Right atrium auricular region (tissue), 2 donors: ENCODE results near the gene HECTD1. TPM values are rescaled to one million over a fixed set of nuclear protein-coding genes. Genes with fewer than 3 reads are reported as not detected.

ENCODE experiments used
- DNase-seq: peaks from one replicate; pipeline ENCODE4 v3.0.0-alpha.2; 2019; ENCODE audit warnings: low spot score
- H3K27ac ChIP-seq, 2 donors: fragments of 200-600 bp; sonication (generic); 1 replicate in 1 of 2; 2 replicates in 1 of 2; pipeline ENCODE4 v1.5.1; 2016 to 2019
- H3K27me3 ChIP-seq, 2 donors: fragments of 200-600 bp; sonication (generic); one replicate each; pipeline versions ENCODE4 v1.5.1 to v1.6.0; 2017 to 2019
- H3K36me3 ChIP-seq: fragments of 200-600 bp; sonication (generic); one replicate; pipeline ENCODE4 v1.5.1; 2016
- H3K4me1 ChIP-seq, 2 donors: fragments of 200-600 bp; sonication (generic); one replicate each; pipeline versions ENCODE4 v1.5.1 to v1.6.0; 2017 to 2019
- H3K4me3 ChIP-seq, 2 donors: fragments of 200-600 bp; sonication (generic); 1 replicate in 1 of 2; 2 replicates in 1 of 2; pipeline ENCODE4 v1.5.1; 2017 to 2019; ENCODE audit warnings: mild to moderate bottlenecking in 1 of 2, moderate library complexity in 1 of 2
- H3K9me3 ChIP-seq, 2 donors: fragments of 200-600 bp; sonication (generic); one replicate each; pipeline ENCODE4 v1.5.1; 2019
- total RNA-seq, 2 donors: library from RNA; depleted of rRNA; stranded (reverse); fragments of >200 nt; gene quantifications; one replicate each; pipeline ENCODE4 v1.1.0, GENCODE V29; 2016
- TF ChIP-seq, protein P1 (sequence below), 2 donors: fragments of 200-600 bp; sonication (generic); IDR thresholded peaks; one replicate each; pipeline ENCODE4 v1.5.1; 2019; ENCODE audit warnings: antibody characterized with exemption in 2 of 2

The HECTD1 gene
- total RNA-seq, 2 donors from 2014 or later: 130 to 145 TPM

DNA sequence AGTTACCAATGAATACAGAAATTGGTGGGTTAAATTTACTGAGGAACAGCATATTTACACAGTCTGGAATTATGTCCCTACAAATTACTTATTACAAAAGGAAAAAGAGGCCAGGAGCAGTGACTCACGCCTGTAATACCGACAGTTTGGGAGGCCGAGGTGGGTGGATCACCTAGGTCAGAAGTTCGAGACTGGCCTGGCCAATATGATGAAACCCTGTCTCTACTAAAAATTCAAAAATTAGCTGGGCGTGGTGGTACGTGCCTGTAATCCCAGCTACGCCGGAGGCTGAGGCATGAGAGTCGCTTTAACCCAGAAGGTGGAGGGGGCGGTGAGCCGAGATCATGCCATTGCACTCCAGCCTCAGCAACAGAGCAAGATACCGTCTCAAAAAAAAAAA is 52.6 kb downstream of the HECTD1 start:
- Histone ChIP-seq H3K36me3 (peaks cover 61% of the 10 kb centered on the region), H3K4me1 (no peaks in the 10 kb centered on the region), H3K27me3 (no peaks in the 10 kb centered on the region), H3K4me3 (no peak overlapping the region), H3K27ac (no peak overlapping the region), H3K9me3 (no peaks in the 10 kb centered on the region)
- no peak for DNase-seq
- TF ChIP-seq, protein P1, sequence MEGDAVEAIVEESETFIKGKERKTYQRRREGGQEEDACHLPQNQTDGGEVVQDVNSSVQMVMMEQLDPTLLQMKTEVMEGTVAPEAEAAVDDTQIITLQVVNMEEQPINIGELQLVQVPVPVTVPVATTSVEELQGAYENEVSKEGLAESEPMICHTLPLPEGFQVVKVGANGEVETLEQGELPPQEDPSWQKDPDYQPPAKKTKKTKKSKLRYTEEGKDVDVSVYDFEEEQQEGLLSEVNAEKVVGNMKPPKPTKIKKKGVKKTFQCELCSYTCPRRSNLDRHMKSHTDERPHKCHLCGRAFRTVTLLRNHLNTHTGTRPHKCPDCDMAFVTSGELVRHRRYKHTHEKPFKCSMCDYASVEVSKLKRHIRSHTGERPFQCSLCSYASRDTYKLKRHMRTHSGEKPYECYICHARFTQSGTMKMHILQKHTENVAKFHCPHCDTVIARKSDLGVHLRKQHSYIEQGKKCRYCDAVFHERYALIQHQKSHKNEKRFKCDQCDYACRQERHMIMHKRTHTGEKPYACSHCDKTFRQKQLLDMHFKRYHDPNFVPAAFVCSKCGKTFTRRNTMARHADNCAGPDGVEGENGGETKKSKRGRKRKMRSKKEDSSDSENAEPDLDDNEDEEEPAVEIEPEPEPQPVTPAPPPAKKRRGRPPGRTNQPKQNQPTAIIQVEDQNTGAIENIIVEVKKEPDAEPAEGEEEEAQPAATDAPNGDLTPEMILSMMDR (IDR thresholded peaks at IDR 0.05): no peak

DNA sequence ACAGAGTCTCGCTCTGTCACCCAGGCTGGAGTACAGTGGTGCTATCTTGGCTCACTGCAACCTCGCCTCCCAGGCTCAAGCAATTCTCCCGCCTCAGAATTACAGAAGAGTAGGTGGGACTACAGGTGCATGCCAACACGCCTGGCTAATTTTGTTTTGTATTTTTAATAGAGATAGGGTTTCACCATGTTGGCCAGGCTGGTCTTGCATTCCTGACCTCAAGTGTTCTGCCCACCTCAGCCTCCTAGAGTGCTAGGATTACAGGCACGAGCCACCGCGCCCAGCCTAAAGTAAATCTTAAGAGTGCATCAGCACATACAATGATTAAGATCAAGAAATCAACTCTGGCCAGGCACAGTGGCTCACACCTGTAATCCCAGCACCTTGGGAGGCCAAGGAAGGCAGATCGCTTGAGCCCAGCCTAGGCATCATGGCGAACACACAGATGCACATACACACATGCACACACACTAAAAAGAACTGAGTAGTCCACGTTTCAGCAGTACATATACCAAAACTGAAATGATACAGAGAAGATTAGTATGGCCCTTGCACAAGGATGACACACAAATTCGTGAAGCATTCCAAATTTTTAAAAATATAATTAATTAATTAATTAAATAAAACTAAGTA is 65.0 kb downstream of the HECTD1 start:
- no peaks in the 10 kb centered on the region for H3K9me3 ChIP-seq
- H3K4me1 ChIP-seq: no peaks in the 10 kb centered on the region
- H3K27me3 ChIP-seq: no peaks in the 10 kb centered on the region
- peaks cover 83% of the 10 kb centered on the region for H3K36me3 ChIP-seq
- DNase-seq: no peak
- TF ChIP-seq, protein P1 (IDR thresholded peaks at IDR 0.05): no peak
- no peak overlapping the region for H3K4me3 ChIP-seq
- no peak overlapping the region for H3K27ac ChIP-seq

DNA sequence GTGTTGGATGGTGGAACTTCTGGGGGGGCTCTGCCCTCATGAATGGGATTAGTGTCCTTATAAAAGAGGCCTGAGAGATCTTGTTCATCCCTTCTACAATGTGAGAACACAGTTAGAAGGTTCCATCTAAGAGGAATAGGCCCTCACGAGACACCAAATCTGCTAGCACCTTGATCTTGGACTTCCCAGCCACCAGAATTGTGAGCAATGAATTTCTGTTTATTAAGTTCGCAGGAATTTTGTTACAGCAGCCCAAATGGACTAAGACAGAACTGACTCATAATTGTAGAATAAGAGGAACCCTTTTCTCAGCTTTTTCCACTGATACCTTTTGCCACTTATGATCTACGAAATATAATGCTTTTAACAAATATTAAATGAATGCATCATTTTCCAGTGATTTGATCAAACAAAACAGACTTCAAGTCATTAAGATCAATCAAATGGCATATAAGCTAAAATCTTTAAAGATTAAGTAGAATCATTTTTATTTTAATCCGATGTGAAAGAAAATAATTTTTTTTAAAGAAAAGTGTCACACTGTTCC is 68.2 kb downstream of the HECTD1 start:
- TF ChIP-seq, protein P1 (IDR thresholded peaks at IDR 0.05): no peak
- DNase-seq: no peak
- H3K9me3 ChIP-seq: no peaks in the 10 kb centered on the region
- H3K4me3 ChIP-seq: no peak overlapping the region
- no peaks in the 10 kb centered on the region for H3K27me3 ChIP-seq
- no peaks in the 10 kb centered on the region for H3K4me1 ChIP-seq
- peaks cover 94% of the 10 kb centered on the region for H3K36me3 ChIP-seq
- no peak overlapping the region for H3K27ac ChIP-seq

DNA sequence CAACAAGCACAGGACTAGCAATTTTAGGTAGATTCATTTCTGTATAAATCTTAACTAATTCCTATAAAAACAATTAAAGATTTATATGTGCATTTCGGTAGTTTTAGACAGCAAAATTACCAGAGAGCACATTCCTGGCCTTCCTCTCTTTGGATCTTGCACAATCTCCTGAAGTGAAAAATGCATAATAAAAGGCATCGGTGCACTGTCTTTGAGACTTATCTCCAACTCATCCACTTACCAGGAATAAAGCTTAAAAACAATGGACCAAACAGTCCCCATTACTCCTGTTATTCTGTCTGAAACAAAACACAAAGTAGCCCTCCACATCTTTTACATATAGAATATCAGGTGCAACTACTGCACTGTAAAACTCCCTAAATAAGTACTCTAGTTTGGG is 69.3 kb downstream of the HECTD1 start:
- Histone ChIP-seq H3K4me1 (no peaks in the 10 kb centered on the region), H3K4me3 (no peak overlapping the region), H3K27ac (no peak overlapping the region), H3K27me3 (no peaks in the 10 kb centered on the region), H3K9me3 (no peaks in the 10 kb centered on the region), H3K36me3 (peaks cover 91% of the 10 kb centered on the region)
- TF ChIP-seq, protein P1 (IDR thresholded peaks at IDR 0.05): no peak
- no peak for DNase-seq

DNA sequence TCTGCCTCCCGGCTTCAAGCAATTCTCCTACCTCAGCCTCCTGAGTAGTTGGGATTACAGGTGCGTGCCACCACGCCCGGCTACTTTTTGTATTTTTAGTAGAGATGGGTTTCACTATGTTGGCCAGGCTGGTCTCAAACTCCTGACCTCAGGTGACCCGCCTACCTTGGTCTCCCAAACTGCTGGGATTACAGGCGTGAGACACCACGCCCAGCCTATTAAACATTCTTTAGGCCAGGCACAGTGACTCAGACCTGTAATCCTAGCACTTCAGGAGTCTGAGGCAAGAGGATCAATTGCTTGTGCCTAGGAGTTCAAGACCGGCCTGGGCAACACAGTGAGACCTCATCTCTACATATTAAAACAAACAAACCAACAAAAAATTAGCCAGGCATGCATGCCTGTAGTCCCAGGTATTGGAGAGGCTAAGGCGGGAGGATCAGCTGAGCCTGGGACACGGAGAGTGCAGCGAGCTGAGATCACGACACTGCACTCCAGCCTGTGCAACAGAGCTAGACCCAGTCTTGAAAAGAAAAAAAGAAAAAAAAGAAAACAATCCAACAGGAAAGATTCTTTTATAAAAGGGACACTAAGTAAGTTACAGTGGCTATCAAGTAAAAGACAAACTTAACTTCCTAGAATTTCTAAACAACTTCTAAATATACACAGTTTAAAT is 70.2 kb downstream of the HECTD1 start:
- no peak overlapping the region for H3K27ac ChIP-seq
- no peaks in the 10 kb centered on the region for H3K4me1 ChIP-seq
- H3K36me3 ChIP-seq: peaks cover 91% of the 10 kb centered on the region
- H3K9me3 ChIP-seq: no peaks in the 10 kb centered on the region
- no peak for DNase-seq
- no peak overlapping the region for H3K4me3 ChIP-seq
- TF ChIP-seq, protein P1 (IDR thresholded peaks at IDR 0.05): no peak
- H3K27me3 ChIP-seq: no peaks in the 10 kb centered on the region
